A673 (cell line): ENCODE data around the gene PNLIPRP1.

Experiments used
- EZH2 ChIP-seq: fragments of 200-600 bp; sonication (generic); IDR thresholded peaks from 2 replicates; pipeline ENCODE4 v1.6.1; 2017; ENCODE audit warnings: borderline replicate concordance, low read depth, mild to moderate bottlenecking, mixed read lengths, antibody characterized with exemption, low read length; ENCODE audit not compliant: poor library complexity, severe bottlenecking
- TF ChIP-seq, protein P1 (sequence below): fragments of 300-800, 200-600 bp; sonication (generic); conservative IDR thresholded peaks from 2 replicates; pipeline ENCODE4 v1.5.1; 2017; ENCODE audit warnings: low read depth, mild to moderate bottlenecking, antibody characterized with exemption, low read length, moderate library complexity, mixed read lengths

GRCh38 chr10:116607336-116607735, 16.6 kb downstream of the PNLIPRP1 start:
- TF ChIP-seq, protein P1, sequence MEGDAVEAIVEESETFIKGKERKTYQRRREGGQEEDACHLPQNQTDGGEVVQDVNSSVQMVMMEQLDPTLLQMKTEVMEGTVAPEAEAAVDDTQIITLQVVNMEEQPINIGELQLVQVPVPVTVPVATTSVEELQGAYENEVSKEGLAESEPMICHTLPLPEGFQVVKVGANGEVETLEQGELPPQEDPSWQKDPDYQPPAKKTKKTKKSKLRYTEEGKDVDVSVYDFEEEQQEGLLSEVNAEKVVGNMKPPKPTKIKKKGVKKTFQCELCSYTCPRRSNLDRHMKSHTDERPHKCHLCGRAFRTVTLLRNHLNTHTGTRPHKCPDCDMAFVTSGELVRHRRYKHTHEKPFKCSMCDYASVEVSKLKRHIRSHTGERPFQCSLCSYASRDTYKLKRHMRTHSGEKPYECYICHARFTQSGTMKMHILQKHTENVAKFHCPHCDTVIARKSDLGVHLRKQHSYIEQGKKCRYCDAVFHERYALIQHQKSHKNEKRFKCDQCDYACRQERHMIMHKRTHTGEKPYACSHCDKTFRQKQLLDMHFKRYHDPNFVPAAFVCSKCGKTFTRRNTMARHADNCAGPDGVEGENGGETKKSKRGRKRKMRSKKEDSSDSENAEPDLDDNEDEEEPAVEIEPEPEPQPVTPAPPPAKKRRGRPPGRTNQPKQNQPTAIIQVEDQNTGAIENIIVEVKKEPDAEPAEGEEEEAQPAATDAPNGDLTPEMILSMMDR, result no peak
- TF ChIP-seq EZH2, result no peak
